ENCODE data around the gene TCERG1.

DNA sequence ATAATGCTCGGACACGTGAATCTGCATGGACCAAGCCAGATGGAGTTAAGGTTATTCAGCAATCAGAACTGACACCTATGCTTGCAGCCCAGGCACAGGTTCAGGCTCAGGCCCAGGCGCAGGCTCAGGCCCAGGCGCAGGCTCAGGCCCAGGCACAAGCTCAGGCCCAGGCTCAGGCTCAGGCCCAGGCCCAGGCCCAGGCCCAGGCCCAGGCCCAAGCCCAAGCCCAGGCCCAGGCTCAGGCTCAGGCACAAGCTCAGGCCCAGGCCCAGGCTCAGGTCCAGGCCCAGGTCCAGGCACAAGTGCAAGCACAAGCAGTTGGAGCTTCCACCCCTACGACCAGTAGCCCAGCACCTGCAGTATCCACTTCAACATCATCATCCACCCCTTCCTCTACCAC lies 11.8 kb downstream of the TCERG1 start:
- TF ChIP-seq, protein P1, sequence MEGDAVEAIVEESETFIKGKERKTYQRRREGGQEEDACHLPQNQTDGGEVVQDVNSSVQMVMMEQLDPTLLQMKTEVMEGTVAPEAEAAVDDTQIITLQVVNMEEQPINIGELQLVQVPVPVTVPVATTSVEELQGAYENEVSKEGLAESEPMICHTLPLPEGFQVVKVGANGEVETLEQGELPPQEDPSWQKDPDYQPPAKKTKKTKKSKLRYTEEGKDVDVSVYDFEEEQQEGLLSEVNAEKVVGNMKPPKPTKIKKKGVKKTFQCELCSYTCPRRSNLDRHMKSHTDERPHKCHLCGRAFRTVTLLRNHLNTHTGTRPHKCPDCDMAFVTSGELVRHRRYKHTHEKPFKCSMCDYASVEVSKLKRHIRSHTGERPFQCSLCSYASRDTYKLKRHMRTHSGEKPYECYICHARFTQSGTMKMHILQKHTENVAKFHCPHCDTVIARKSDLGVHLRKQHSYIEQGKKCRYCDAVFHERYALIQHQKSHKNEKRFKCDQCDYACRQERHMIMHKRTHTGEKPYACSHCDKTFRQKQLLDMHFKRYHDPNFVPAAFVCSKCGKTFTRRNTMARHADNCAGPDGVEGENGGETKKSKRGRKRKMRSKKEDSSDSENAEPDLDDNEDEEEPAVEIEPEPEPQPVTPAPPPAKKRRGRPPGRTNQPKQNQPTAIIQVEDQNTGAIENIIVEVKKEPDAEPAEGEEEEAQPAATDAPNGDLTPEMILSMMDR (IDR thresholded peaks at IDR 0.05), result no peak
- TF ChIP-seq POLR2AphosphoS5 (IDR thresholded peaks at IDR 0.05; ENCODE audit: low read depth, low read length) (no peak), REST (IDR thresholded peaks at IDR 0.05; ENCODE audit: insufficient read depth in 1 of 2, low read depth in 2 of 2, low read length in 1 of 2) (no peak), SIN3A (IDR thresholded peaks at IDR 0.05; ENCODE audit: borderline replicate concordance, insufficient read depth, low read depth, low read length) (no peak), TCF7L2 (IDR thresholded peaks at IDR 0.05; ENCODE audit: low read depth, low read length) (no peak)
